GM12878 (cell line): ENCODE results near the gene TMEM263. TPM values are rescaled to one million over a fixed set of nuclear protein-coding genes. Genes with fewer than 3 reads are reported as not detected.
"Not testable (repeated sequence)": the region's sequence is repeated elsewhere in the genome, so short reads cannot be mapped to it uniquely, and the experiment has no call there.

Experiments
- ATAC-seq: fragments of 200-7000 bp; cut with Tn5 transposase; 3 replicates; pipeline ENCODE4 v1.9.1; 2020; ENCODE audit warnings: mild to moderate bottlenecking, moderate library complexity
- BruUV-seq: library from RNA; stranded (reverse); fragments of 400-500 nt; replicated peaks from 2 replicates; lab custom pipeline; 2021; lab: Mats Ljungman, UMichigan
- CTCF ChIA-PET: fragments of 300-600 bp; sonication (Branson Sonifier 250); formaldehyde crosslinking; extraction: SDS; loops from one replicate; lab custom pipeline; 2021; ENCODE audit warnings: inconsistent platforms; lab: Yijun Ruan, JAX
- POLR2A ChIA-PET: fragments of 350-600 bp; formaldehyde crosslinking; extraction: SDS; loops from one replicate; lab custom pipeline; 2021; ENCODE audit warnings: inconsistent platforms; lab: Charles Lee
- RAD21 ChIA-PET: fragments of 300-600 bp; sonication (Branson Sonifier 250); formaldehyde crosslinking; loops from one replicate; lab custom pipeline; 2023; ENCODE audit warnings: antibody characterized with exemption; ENCODE audit not compliant: unreplicated experiment; lab: Charles Lee
- SMC1A ChIA-PET: fragments of 300-600 bp; sonication (Branson Sonifier 250); formaldehyde crosslinking; loops from one replicate; lab custom pipeline; 2023; ENCODE audit not compliant: unreplicated experiment, uncharacterized antibody; lab: Charles Lee
- DNase-seq: peaks from one replicate; pipeline ENCODE4 v3.0.0-alpha.2; 2011; ENCODE audit warnings: low read depth, low spot score
- FAIRE-seq: peaks from 3 replicates; lab custom pipeline; 2011; peaks lifted over from hg19 to GRCh38; lab: Jason Lieb, UNC
- H2AFZ ChIP-seq: 2 replicates; pipeline ENCODE4 v1.6.0; 2011; ENCODE audit warnings: low read depth, low read length, control low read depth; ENCODE audit not compliant: control insufficient read depth
- H3K27ac ChIP-seq: 2 replicates; pipeline ENCODE4 v1.5.1; 2011; ENCODE audit warnings: control low read depth; ENCODE audit not compliant: control insufficient read depth, insufficient read depth
- H3K27me3 ChIP-seq, 2 experiments: replicated peaks in 1 of 2; 2 replicates each; pipeline versions ENCODE4 v1.6.0 to v1.6.1; 2011; ENCODE audit warnings: low read length in 1 of 2; ENCODE audit not compliant: control insufficient read depth in 2 of 2, insufficient read depth in 2 of 2
- H3K36me3 ChIP-seq, 2 experiments: 2 replicates each; pipeline ENCODE4 v1.5.1; 2011; ENCODE audit warnings: low read length in 1 of 2; ENCODE audit not compliant: control insufficient read depth in 2 of 2, insufficient read depth in 2 of 2
- H3K4me1 ChIP-seq: 2 replicates; pipeline ENCODE4 v1.6.1; 2011; ENCODE audit warnings: mild to moderate bottlenecking, low read length, moderate library complexity, mixed read lengths; ENCODE audit not compliant: control insufficient read depth, insufficient read depth
- H3K4me2 ChIP-seq: 2 replicates; pipeline ENCODE4 v1.6.0; 2011; ENCODE audit warnings: control low read depth; ENCODE audit not compliant: control insufficient read depth, insufficient read depth
- H3K4me3 ChIP-seq: fragments of 200-600 bp; sonication (generic); 2 replicates; pipeline ENCODE4 v1.5.1; 2016
- H3K79me2 ChIP-seq: 2 replicates; pipeline ENCODE4 v1.6.0; 2011; ENCODE audit warnings: low read length; ENCODE audit not compliant: control insufficient read depth, insufficient read depth
- H3K9ac ChIP-seq: 2 replicates; pipeline ENCODE4 v1.8.0; 2011; ENCODE audit warnings: low read length, control low read depth, mixed read lengths; ENCODE audit not compliant: control insufficient read depth, insufficient read depth
- H3K9me3 ChIP-seq: replicated peaks from 3 replicates; pipeline ENCODE4 v1.5.1; 2011; ENCODE audit warnings: mild to moderate bottlenecking, low read length; ENCODE audit not compliant: control insufficient read depth, insufficient read depth
- H4K20me1 ChIP-seq: 2 replicates; pipeline ENCODE4 v1.6.0; 2011; ENCODE audit not compliant: control insufficient read depth, insufficient read depth
- SMAD1 ChIP-seq: fragments of 450-650 bp; IDR thresholded peaks from 2 replicates; pipeline ENCODE4 v1.6.1; 2018; ENCODE audit warnings: mild to moderate bottlenecking, low read depth; ENCODE audit not compliant: partially characterized antibody
- ZNF274 ChIP-seq: IDR thresholded peaks from one replicate; pipeline ENCODE4 v1.8.0; 2011; ENCODE audit not compliant: insufficient read length, insufficient read depth
- WGBS: methylation state at CpG from one replicate; pipeline ENCODE4 v1.1.6; 2016; ENCODE audit warnings: low lambda C conversion rate; ENCODE audit not compliant: insufficient replicate concordance, insufficient coverage; ENCODE audit errors: missing lambda C conversion rate; 5-methylcytosine and 5-hydroxymethylcytosine counted together
- in situ Hi-C: fragments of 300-500 bp; cut with MboI; formaldehyde crosslinking; loops from 9 replicates; pipeline ENCODE4 v1.14.3; 2018; ENCODE audit warnings: mixed read lengths
- intact Hi-C: fragments of 100-400 bp; cut with micrococcal nuclease; formaldehyde crosslinking; loops from one replicate; pipeline ENCODE4 v1.14.2; 2022; ENCODE audit not compliant: unreplicated experiment
- polyA plus RNA-seq, 11 experiments: library from polyadenylated mRNA; depleted of rRNA in 4 of 11; unstranded in 6 of 11; stranded (reverse) in 5 of 11; fragments of >200 nt; fragmentation: Nextera tagmentation in 4 of 11; fragmentation: Illumina TruSeq in 1 of 11; extraction: Ambion mirVana in 4 of 11; extraction: Trizol in 1 of 11; gene quantifications; 1 replicate in 1 of 11; 2 replicates in 10 of 11; pipeline versions ENCODE4 v1.2.1 to v1.2.3, GENCODE V29; 2011 to 2016; ENCODE audit warnings: inconsistent platforms in 2 of 11, missing spikeins in 2 of 11, low read depth in 1 of 11
- total RNA-seq, 4 experiments: library from RNA; depleted of rRNA in 3 of 4; stranded (reverse); fragments of >200 nt in 3 of 4; fragmentation: Illumina TruSeq in 1 of 4; extraction: Trizol in 1 of 4; gene quantifications; 2 replicates each; pipeline versions ENCODE4 v1.2.1 to v1.2.3, GENCODE V29; 2013 to 2021

TMEM263 gene
- total and polyA plus RNA-seq, 10 of the 15 experiments (the other 5 are each of a cell fraction or from before 2014, with no cell fraction given): 15.4 to 41.3 (median 27.6) TPM

- SMC1A ChIA-PET, H3K27me3 ChIP-seq, H3K4me1 ChIP-seq, POLR2A ChIA-PET, CTCF ChIA-PET, H3K4me2 ChIP-seq, H3K27ac ChIP-seq, in situ Hi-C loops, FAIRE-seq, H3K4me3 ChIP-seq, H3K9ac ChIP-seq, BruUV-seq, intact Hi-C loops, ATAC-seq, H2AFZ ChIP-seq, H4K20me1 ChIP-seq, H3K79me2 ChIP-seq, H3K9me3 ChIP-seq, RAD21 ChIA-PET, DNase-seq, H3K36me3 ChIP-seq: not testable (repeated sequence)
- 45% methylated on average over 5 of the region's 5 CpGs for WGBS
These were observed 40.4 kb downstream of the TMEM263 start for GRCh38 chr12:106996102-106996501.

GRCh38 chr12:106997916-106998315 lies 42.2 kb downstream of the TMEM263 start:
- ChIA-PET SMC1A (interaction anchor here (1.2 to 1.3 kb wide), 2 partner anchors 19 to 158 kb away, joined by 3 read pairs; no protein-coding TSS in a partner anchor), RAD21 (no interaction called here), CTCF (no interaction called here), POLR2A (interaction anchor here (0.6 kb wide), 2 partner anchors 22 to 571 kb away, joined by 3 to 4 read pairs; no protein-coding TSS in a partner anchor)
- in situ Hi-C loops: no loop called here
- no peaks in the 10 kb centered on the region; the same call in 2 of the 3 replicates for H3K9me3 ChIP-seq
- no peak overlapping the region for H2AFZ ChIP-seq
- no peak overlapping the region for H3K27ac ChIP-seq
- no TSS peak for BruUV-seq
- H3K4me3 ChIP-seq: no peak overlapping the region
- TF ChIP-seq ZNF274 (no peak), SMAD1 (no peak)
- no peaks in the 10 kb centered on the region for H3K4me1 ChIP-seq
- no peak for FAIRE-seq
- no peak for ATAC-seq
- H3K27me3 ChIP-seq: no peaks in the 10 kb centered on the region
- H4K20me1 ChIP-seq: no peaks in the 10 kb centered on the region
- intact Hi-C loops: no loop called here
- WGBS: 35% methylated on average over 1 of the region's 1 CpG
- no peak for DNase-seq
- H3K36me3 ChIP-seq: no peaks in the 10 kb centered on the region; a peak in 1 of 4 replicates
- H3K79me2 ChIP-seq: no peaks in the 10 kb centered on the region
- H3K9ac ChIP-seq: no peak overlapping the region
- no peak overlapping the region for H3K4me2 ChIP-seq
